GM19099 (cell line): ENCODE measurements around the gene VASH2.

ENCODE experiments used
- POLR2A ChIP-seq: IDR thresholded peaks from 3 replicates; pipeline ENCODE4 v1.6.1; 2011; ENCODE audit warnings: low read depth; ENCODE audit not compliant: insufficient read length; ENCODE audit errors: extremely low read depth

VASH2 gene

GRCh38 chr1:212981571-212982328, 31.4 kb downstream of the VASH2 start:
- TF ChIP-seq POLR2A: no peak

GRCh38 chr1:212982430-212983152, 32.2 kb downstream of the VASH2 start:
- TF ChIP-seq POLR2A: no peak

GRCh38 chr1:212983482-212983881, 33.1 kb downstream of the VASH2 start:
- no peak for TF ChIP-seq POLR2A

- TF ChIP-seq POLR2A: no peak
Measured at GRCh38 chr1:212984522-212985291, 34.4 kb downstream of the VASH2 start.

GRCh38 chr1:212986551-212986950, 36.2 kb downstream of the VASH2 start:
- no peak for TF ChIP-seq POLR2A

- no peak for TF ChIP-seq POLR2A
Measured at GRCh38 chr1:212987702-212988322, 37.5 kb downstream of the VASH2 start.

- TF ChIP-seq POLR2A: no peak
Measured at GRCh38 chr1:212990276-212990675, 39.9 kb downstream of the VASH2 start.

GRCh38 chr1:212994926-212995325, 44.6 kb downstream of the VASH2 start:
- no peak for TF ChIP-seq POLR2A

- TF ChIP-seq POLR2A: no peak
Measured at GRCh38 chr1:213003256-213003655, 52.9 kb downstream of the VASH2 start.

GRCh38 chr1:213008564-213008963, 58.2 kb downstream of the VASH2 start:
- TF ChIP-seq POLR2A: no peak

GRCh38 chr1:213014642-213015041, 64.3 kb downstream of the VASH2 start:
- no peak for TF ChIP-seq POLR2A

GRCh38 chr1:213015099-213016050, 65.0 kb downstream of the VASH2 start, which contains the start of gene ANGEL2:
Gene ANGEL2, minus strand, starts transcription at chr1:213015867. Its CDS starts 196 bp downstream, at chr1:213015671.
- peak; percentile 89 for TF ChIP-seq POLR2A

- TF ChIP-seq POLR2A: no peak
Measured at GRCh38 chr1:213017447-213018273, 67.3 kb downstream of the VASH2 start.
